HEK293T (cell line): ENCODE data around the gene C2CD3.

Source experiments
- CTCF ChIA-PET: fragments of 350-600 bp; formaldehyde crosslinking; extraction: SDS; loops from one replicate; lab custom pipeline; 2021; ENCODE audit warnings: antibody characterized with exemption, inconsistent platforms; lab: Yijun Ruan, JAX
- POLR2A ChIA-PET: fragments of 350-600 bp; formaldehyde crosslinking; extraction: SDS; loops from one replicate; lab custom pipeline; 2020; ENCODE audit warnings: antibody characterized with exemption, inconsistent platforms; lab: Yijun Ruan, JAX
- DNase-seq: peaks from one replicate; pipeline ENCODE4 v3.0.0; 2012; ENCODE audit warnings: mixed read lengths; ENCODE audit errors: extremely low spot score
- ARNT ChIP-seq: fragments of 450-650 bp; IDR thresholded peaks from 2 replicates; pipeline ENCODE4 v1.6.1; 2017; ENCODE audit warnings: mild to moderate bottlenecking
- BHLHE40 ChIP-seq: fragments of 450-650 bp; IDR thresholded peaks from 2 replicates; pipeline ENCODE4 v1.6.1; 2016; ENCODE audit warnings: mild to moderate bottlenecking, moderate library complexity, borderline replicate concordance
- CTBP1 ChIP-seq: fragments of 450-650 bp; IDR thresholded peaks from 2 replicates; pipeline ENCODE4 v1.6.1; 2016; ENCODE audit warnings: borderline replicate concordance
- ELF4 ChIP-seq: fragments of 450-650 bp; IDR thresholded peaks from 2 replicates; pipeline ENCODE4 v1.6.1; 2017; ENCODE audit warnings: antibody characterized with exemption
- FOXA1 ChIP-seq: fragments of 450-650 bp; IDR thresholded peaks from 2 replicates; pipeline ENCODE4 v1.6.1; 2016; ENCODE audit warnings: mild to moderate bottlenecking
- FOXK2 ChIP-seq: fragments of 450-650 bp; IDR thresholded peaks from 2 replicates; pipeline ENCODE4 v1.6.1; 2016; ENCODE audit warnings: mild to moderate bottlenecking
- FOXM1 ChIP-seq: fragments of 450-650 bp; IDR thresholded peaks from 2 replicates; pipeline ENCODE4 v1.6.1; 2017; ENCODE audit warnings: mild to moderate bottlenecking, borderline replicate concordance
- HDGF ChIP-seq: fragments of 450-650 bp; IDR thresholded peaks from 2 replicates; pipeline ENCODE4 v1.6.1; 2017; ENCODE audit warnings: antibody characterized with exemption, borderline replicate concordance
- L3MBTL2 ChIP-seq: fragments of 450-650 bp; conservative IDR thresholded peaks from 2 replicates; pipeline ENCODE4 v1.6.1; 2016; ENCODE audit warnings: mild to moderate bottlenecking
- LEF1 ChIP-seq: fragments of 450-650 bp; IDR thresholded peaks from 2 replicates; pipeline ENCODE4 v1.6.1; 2017; ENCODE audit warnings: mild to moderate bottlenecking, borderline replicate concordance
- NFRKB ChIP-seq: fragments of 450-650 bp; IDR thresholded peaks from 2 replicates; pipeline ENCODE4 v1.6.1; 2016; ENCODE audit warnings: mild to moderate bottlenecking, moderate library complexity
- SP1 ChIP-seq: fragments of 450-650 bp; IDR thresholded peaks from 2 replicates; pipeline ENCODE4 v1.6.1; 2017
- SUZ12 ChIP-seq: fragments of 450-650 bp; IDR thresholded peaks from 2 replicates; pipeline ENCODE4 v1.6.1; 2016; ENCODE audit warnings: mild to moderate bottlenecking
- TARDBP ChIP-seq: fragments of 450-650 bp; IDR thresholded peaks from 2 replicates; pipeline ENCODE4 v1.6.1; 2016
- ZNF384 ChIP-seq: fragments of 450-650 bp; IDR thresholded peaks from 2 replicates; pipeline ENCODE4 v1.6.1; 2016
- TF ChIP-seq, protein P1 (sequence below): fragments of 450-650 bp; IDR thresholded peaks from 2 replicates; pipeline ENCODE4 v1.6.1; 2016

Gene C2CD3

GRCh38 chr11:74021998-74022397 lies 148.8 kb downstream of the C2CD3 start:
- ChIA-PET POLR2A (no interaction called here), CTCF (no interaction called here)
- TF ChIP-seq SUZ12 (no peak), FOXA1 (no peak), FOXM1 (no peak), CTBP1 (no peak), NFRKB (no peak), BHLHE40 (no peak), ARNT (no peak), ZNF384 (no peak), FOXK2 (no peak), TARDBP (no peak), L3MBTL2 (no peak), ELF4 (no peak), SP1 (no peak)
- TF ChIP-seq, protein P1, sequence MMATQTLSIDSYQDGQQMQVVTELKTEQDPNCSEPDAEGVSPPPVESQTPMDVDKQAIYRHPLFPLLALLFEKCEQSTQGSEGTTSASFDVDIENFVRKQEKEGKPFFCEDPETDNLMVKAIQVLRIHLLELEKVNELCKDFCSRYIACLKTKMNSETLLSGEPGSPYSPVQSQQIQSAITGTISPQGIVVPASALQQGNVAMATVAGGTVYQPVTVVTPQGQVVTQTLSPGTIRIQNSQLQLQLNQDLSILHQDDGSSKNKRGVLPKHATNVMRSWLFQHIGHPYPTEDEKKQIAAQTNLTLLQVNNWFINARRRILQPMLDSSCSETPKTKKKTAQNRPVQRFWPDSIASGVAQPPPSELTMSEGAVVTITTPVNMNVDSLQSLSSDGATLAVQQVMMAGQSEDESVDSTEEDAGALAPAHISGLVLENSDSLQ: no peak
- DNase-seq: no peak

- POLR2A ChIA-PET: no interaction called here
- CTCF ChIA-PET: no interaction called here
- DNase-seq: no peak
- TF ChIP-seq FOXM1 (no peak), FOXK2 (no peak), ZNF384 (no peak), L3MBTL2 (no peak), SP1 (no peak), BHLHE40 (no peak), HDGF (no peak), NFRKB (no peak), TARDBP (no peak), ELF4 (no peak), ARNT (no peak), SUZ12 (no peak), FOXA1 (no peak)
- TF ChIP-seq, protein P1: no peak
These were observed 150.3 kb downstream of the C2CD3 start for GRCh38 chr11:74020539-74020938.

- CTCF ChIA-PET: no interaction called here
- POLR2A ChIA-PET: no interaction called here
- DNase-seq: no peak
- no peak for TF ChIP-seq SP1
- no peak for TF ChIP-seq FOXK2
- TF ChIP-seq, protein P1: no peak
- TF ChIP-seq LEF1: no peak
- no peak for TF ChIP-seq ARNT
- no peak for TF ChIP-seq TARDBP
- TF ChIP-seq FOXM1: no peak
- TF ChIP-seq ZNF384: no peak
- TF ChIP-seq FOXA1: no peak
- no peak for TF ChIP-seq BHLHE40
These were observed 150.9 kb downstream of the C2CD3 start for GRCh38 chr11:74019860-74020259.

GRCh38 chr11:74019104-74019738 lies 151.6 kb downstream of the C2CD3 start:
- no peak for DNase-seq
- TF ChIP-seq SUZ12 (no peak), FOXM1 (no peak), BHLHE40 (no peak), FOXK2 (no peak), ZNF384 (no peak), ARNT (no peak), NFRKB (no peak)
- ChIA-PET CTCF (no interaction called here), POLR2A (no interaction called here)

DNA sequence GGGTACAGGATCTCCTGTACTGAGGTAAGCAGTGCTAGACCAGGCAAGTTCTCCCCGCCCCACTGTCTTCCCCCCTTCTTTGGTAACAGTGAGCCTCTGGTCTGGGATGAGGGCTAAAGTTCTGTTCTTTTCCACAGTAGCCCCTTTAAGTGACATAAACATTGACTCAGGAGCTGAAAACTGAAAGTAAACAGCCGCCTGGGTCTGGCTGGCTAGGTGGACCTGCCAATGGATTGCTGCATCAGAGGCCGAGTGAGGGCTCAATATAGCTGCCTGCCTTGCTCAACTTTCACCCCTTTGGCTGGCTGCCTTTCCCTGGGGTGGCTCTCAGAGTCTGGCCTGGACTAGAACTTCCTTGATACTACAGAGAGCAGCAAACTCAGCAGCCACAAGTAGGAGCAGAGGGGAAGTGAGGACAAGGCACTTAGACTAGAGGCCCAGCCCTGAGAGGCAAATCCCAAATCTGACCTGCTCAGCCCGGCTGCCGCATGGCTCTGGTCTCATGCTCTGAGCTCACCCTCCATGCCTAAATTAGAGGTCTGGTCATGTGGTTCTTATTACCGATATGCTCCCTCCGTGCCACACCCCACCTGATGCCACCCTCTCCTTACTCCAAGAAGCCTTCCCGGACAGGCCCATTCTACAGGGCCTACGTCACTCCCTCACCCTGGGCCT lies 152.3 kb downstream of the C2CD3 start:
- POLR2A ChIA-PET: interaction anchor here (0.8 kb wide), 1 partner anchor 36 kb away, joined by 4 read pairs; the partner anchor contains the start of gene UCP2
- no peak for TF ChIP-seq SUZ12
- TF ChIP-seq BHLHE40: no peak
- TF ChIP-seq SP1: no peak
- no peak for TF ChIP-seq ARNT
- TF ChIP-seq TARDBP: no peak
- TF ChIP-seq LEF1: no peak
- no peak for TF ChIP-seq CTBP1
- TF ChIP-seq NFRKB: no peak
- TF ChIP-seq, protein P1: no peak
- no peak for TF ChIP-seq HDGF
- TF ChIP-seq ZNF384: no peak
- no peak for TF ChIP-seq FOXA1
- TF ChIP-seq ELF4: no peak
- no peak for TF ChIP-seq FOXK2
- no peak for TF ChIP-seq L3MBTL2
- no peak for TF ChIP-seq FOXM1
- CTCF ChIA-PET: no interaction called here
- no peak for DNase-seq
